Measurements from ENCODE around the gene BMP2. TPM values are rescaled to one million over a fixed set of nuclear protein-coding genes. Genes with fewer than 3 reads are reported as not detected.

Gene BMP2
- total RNA-seq, 1 donor from 2014 or later = 9.2 TPM

DNA sequence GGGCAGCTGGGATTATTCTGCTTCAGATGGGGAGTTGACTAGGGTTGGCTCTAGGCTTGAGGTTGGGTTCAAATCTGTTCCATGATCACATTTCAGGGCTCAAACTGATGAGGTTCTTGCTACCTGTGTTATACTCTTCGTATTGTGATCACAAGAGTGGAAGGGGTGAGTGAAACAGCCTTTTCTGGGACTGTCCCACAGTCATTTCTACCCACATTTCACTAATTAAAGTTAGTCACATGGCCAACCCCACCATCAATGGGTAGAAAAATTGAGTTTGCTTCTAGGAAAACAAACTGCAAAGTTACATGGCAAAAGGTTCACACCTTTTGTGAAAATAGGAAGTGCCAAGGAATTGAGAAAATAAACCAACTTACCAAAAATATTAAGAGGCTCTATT lies 33.5 kb upstream of the BMP2 start:
- DNase-seq (ENCODE audit: low read depth) (no peak), FAIRE-seq (no peak)
- no peaks in the 10 kb centered on the region for H3K79me2 ChIP-seq (ENCODE audit: insufficient read depth, low read length)
- H3K9ac ChIP-seq (ENCODE audit: low read length) = no peak overlapping the region
- no peaks in the 10 kb centered on the region for H3K9me3 ChIP-seq (ENCODE audit: insufficient read depth, low read depth, low read length)
- no peak for TF ChIP-seq EZH2 (IDR thresholded peaks at IDR 0.05; ENCODE audit: insufficient read depth, low read length)
- TF ChIP-seq, protein P1, sequence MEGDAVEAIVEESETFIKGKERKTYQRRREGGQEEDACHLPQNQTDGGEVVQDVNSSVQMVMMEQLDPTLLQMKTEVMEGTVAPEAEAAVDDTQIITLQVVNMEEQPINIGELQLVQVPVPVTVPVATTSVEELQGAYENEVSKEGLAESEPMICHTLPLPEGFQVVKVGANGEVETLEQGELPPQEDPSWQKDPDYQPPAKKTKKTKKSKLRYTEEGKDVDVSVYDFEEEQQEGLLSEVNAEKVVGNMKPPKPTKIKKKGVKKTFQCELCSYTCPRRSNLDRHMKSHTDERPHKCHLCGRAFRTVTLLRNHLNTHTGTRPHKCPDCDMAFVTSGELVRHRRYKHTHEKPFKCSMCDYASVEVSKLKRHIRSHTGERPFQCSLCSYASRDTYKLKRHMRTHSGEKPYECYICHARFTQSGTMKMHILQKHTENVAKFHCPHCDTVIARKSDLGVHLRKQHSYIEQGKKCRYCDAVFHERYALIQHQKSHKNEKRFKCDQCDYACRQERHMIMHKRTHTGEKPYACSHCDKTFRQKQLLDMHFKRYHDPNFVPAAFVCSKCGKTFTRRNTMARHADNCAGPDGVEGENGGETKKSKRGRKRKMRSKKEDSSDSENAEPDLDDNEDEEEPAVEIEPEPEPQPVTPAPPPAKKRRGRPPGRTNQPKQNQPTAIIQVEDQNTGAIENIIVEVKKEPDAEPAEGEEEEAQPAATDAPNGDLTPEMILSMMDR (IDR thresholded peaks at IDR 0.05; ENCODE audit: insufficient read depth, low read depth, low read length) = no peak
- Mint-ChIP-seq H3K4me3 (ENCODE audit: unreplicated experiment) (no peak overlapping the region), H3K36me3 (ENCODE audit: low read depth, unreplicated experiment) (no peaks in the 10 kb centered on the region), H3K27me3 (ENCODE audit: low read depth, unreplicated experiment) (no peaks in the 10 kb centered on the region), H3K4me1 (ENCODE audit: low read depth, unreplicated experiment) (peaks cover 13% of the 10 kb centered on the region), H3K27ac (ENCODE audit: unreplicated experiment) (no peak overlapping the region), H3K9me3 (ENCODE audit: unreplicated experiment) (no peaks in the 10 kb centered on the region)
- H4K20me1 ChIP-seq (ENCODE audit: insufficient read depth, low read length) = no peaks in the 10 kb centered on the region
- H3K36me3 ChIP-seq (ENCODE audit: insufficient read depth, low read length) = no peaks in the 10 kb centered on the region
- no peaks in the 10 kb centered on the region for H3K4me1 ChIP-seq (ENCODE audit: insufficient read depth, low read length)
- no peak overlapping the region for H2AFZ ChIP-seq (ENCODE audit: low read depth, low read length)
- no peaks in the 10 kb centered on the region for H3K27me3 ChIP-seq (ENCODE audit: insufficient read depth, low read length)
- no peak overlapping the region for H3K4me2 ChIP-seq (ENCODE audit: low read length)
- no peak overlapping the region for H3K4me3 ChIP-seq (ENCODE audit: insufficient read depth, low read depth, low read length)
- no peak overlapping the region for H3K27ac ChIP-seq (ENCODE audit: low read depth, low read length)

- Mint-ChIP-seq H3K4me1 (ENCODE audit: low read depth, unreplicated experiment) (peaks cover 13% of the 10 kb centered on the region), H3K36me3 (ENCODE audit: low read depth, unreplicated experiment) (no peaks in the 10 kb centered on the region), H3K27me3 (ENCODE audit: low read depth, unreplicated experiment) (no peaks in the 10 kb centered on the region), H3K4me3 (ENCODE audit: unreplicated experiment) (no peak overlapping the region), H3K9me3 (ENCODE audit: unreplicated experiment) (no peaks in the 10 kb centered on the region), H3K27ac (ENCODE audit: unreplicated experiment) (no peak overlapping the region)
- no peaks in the 10 kb centered on the region for H3K79me2 ChIP-seq (ENCODE audit: insufficient read depth, low read length)
- FAIRE-seq (no peak), DNase-seq (ENCODE audit: low read depth) (peak; percentile 6)
- no peak overlapping the region for H3K4me3 ChIP-seq (ENCODE audit: insufficient read depth, low read depth, low read length)
- no peaks in the 10 kb centered on the region for H3K36me3 ChIP-seq (ENCODE audit: insufficient read depth, low read length)
- H4K20me1 ChIP-seq (ENCODE audit: insufficient read depth, low read length) = no peaks in the 10 kb centered on the region
- H3K4me1 ChIP-seq (ENCODE audit: insufficient read depth, low read length) = no peaks in the 10 kb centered on the region
- no peak overlapping the region for H3K9ac ChIP-seq (ENCODE audit: low read length)
- H3K27me3 ChIP-seq (ENCODE audit: insufficient read depth, low read length) = no peaks in the 10 kb centered on the region
- H3K9me3 ChIP-seq (ENCODE audit: insufficient read depth, low read depth, low read length) = no peaks in the 10 kb centered on the region
- H3K4me2 ChIP-seq (ENCODE audit: low read length) = no peak overlapping the region
- no peak for TF ChIP-seq EZH2 (IDR thresholded peaks at IDR 0.05; ENCODE audit: insufficient read depth, low read length)
- TF ChIP-seq, protein P1 (IDR thresholded peaks at IDR 0.05; ENCODE audit: insufficient read depth, low read depth, low read length) = no peak
- H3K27ac ChIP-seq (ENCODE audit: low read depth, low read length) = no peak overlapping the region
- H2AFZ ChIP-seq (ENCODE audit: low read depth, low read length) = no peak overlapping the region
Observed at GRCh38 chr20:6735942-6736845, 31.3 kb upstream of the BMP2 start.

DNA sequence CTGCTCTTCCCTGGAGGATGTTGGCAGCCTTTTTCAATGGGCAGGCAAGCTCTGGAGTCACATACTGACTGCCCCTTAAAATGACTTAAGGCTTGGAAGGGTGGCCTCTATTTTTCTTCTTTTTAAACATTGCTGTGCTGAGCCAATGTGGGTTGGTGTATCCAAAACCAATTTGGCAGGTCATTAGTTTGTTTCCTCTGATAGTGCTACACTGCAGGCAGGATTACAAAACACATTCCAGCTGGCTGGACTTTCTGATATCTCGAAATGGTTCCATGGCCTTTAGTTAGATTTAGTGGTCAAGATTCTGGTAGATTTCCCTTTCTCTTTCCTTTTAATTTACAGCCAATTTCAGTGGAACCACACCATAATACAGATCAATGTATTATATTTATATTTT lies 28.1 kb upstream of the BMP2 start:
- H3K4me3 ChIP-seq (ENCODE audit: insufficient read depth, low read depth, low read length) = no peak overlapping the region
- no peak overlapping the region for H3K4me2 ChIP-seq (ENCODE audit: low read length)
- no peak overlapping the region for H3K9ac ChIP-seq (ENCODE audit: low read length)
- Mint-ChIP-seq H3K27me3 (ENCODE audit: low read depth, unreplicated experiment) (no peaks in the 10 kb centered on the region), H3K4me3 (ENCODE audit: unreplicated experiment) (no peak overlapping the region), H3K36me3 (ENCODE audit: low read depth, unreplicated experiment) (no peaks in the 10 kb centered on the region), H3K27ac (ENCODE audit: unreplicated experiment) (no peak overlapping the region), H3K4me1 (ENCODE audit: low read depth, unreplicated experiment) (peaks cover 13% of the 10 kb centered on the region), H3K9me3 (ENCODE audit: unreplicated experiment) (no peaks in the 10 kb centered on the region)
- no peaks in the 10 kb centered on the region for H3K36me3 ChIP-seq (ENCODE audit: insufficient read depth, low read length)
- no peaks in the 10 kb centered on the region for H3K9me3 ChIP-seq (ENCODE audit: insufficient read depth, low read depth, low read length)
- H3K27ac ChIP-seq (ENCODE audit: low read depth, low read length) = no peak overlapping the region
- no peak for FAIRE-seq
- no peaks in the 10 kb centered on the region for H3K4me1 ChIP-seq (ENCODE audit: insufficient read depth, low read length)
- no peak for TF ChIP-seq EZH2 (IDR thresholded peaks at IDR 0.05; ENCODE audit: insufficient read depth, low read length)
- TF ChIP-seq, protein P1 (IDR thresholded peaks at IDR 0.05; ENCODE audit: insufficient read depth, low read depth, low read length) = no peak
- DNase-seq (ENCODE audit: low read depth) = no peak
- no peaks in the 10 kb centered on the region for H3K79me2 ChIP-seq (ENCODE audit: insufficient read depth, low read length)
- no peaks in the 10 kb centered on the region for H3K27me3 ChIP-seq (ENCODE audit: insufficient read depth, low read length)
- H2AFZ ChIP-seq (ENCODE audit: low read depth, low read length) = no peak overlapping the region
- no peaks in the 10 kb centered on the region for H4K20me1 ChIP-seq (ENCODE audit: insufficient read depth, low read length)
